Right lobe of liver (tissue), 4 donors: Measurements from ENCODE around the gene CACNA1B.

Experiments
- CTCF ChIP-seq, 4 donors: fragments of 200-600 bp in 3 of 4; fragments of 450-650 bp in 1 of 4; IDR thresholded peaks; one replicate each; pipeline versions ENCODE4 v1.5.1 to v1.8.0; 2016 to 2022; ENCODE audit warnings: antibody characterized with exemption in 4 of 4, mild to moderate bottlenecking in 2 of 4
- POLR2A ChIP-seq: fragments of 450-650 bp; IDR thresholded peaks from one replicate; pipeline ENCODE4 v1.6.1; 2017; ENCODE audit warnings: antibody characterized with exemption, mild to moderate bottlenecking
- donor health status: DM: no; HTN: no; CAD: no.
- donor health status: DM: no; HTN: no; CAD: no.
- donor health status: DM: no; HTN: yes; CAD: no.

- no peak for TF ChIP-seq POLR2A
- no peak for TF ChIP-seq CTCF (IDR thresholded peaks at IDR 0.05)
These were observed 146.5 kb downstream of the CACNA1B start for GRCh38 chr9:138024131-138024530.
